Psoas muscle (tissue), 8 donors: Measurements from ENCODE around the gene TTC19. TPM values are rescaled to one million over a fixed set of nuclear protein-coding genes. Genes with fewer than 3 reads are reported as not detected.

Experiments used
- ATAC-seq, 4 donors: fragments of 200-7000 bp; cut with Tn5 transposase; one replicate each; pipeline ENCODE4 v1.9.1; 2020; ENCODE audit warnings: moderate library complexity in 3 of 4, mild to moderate bottlenecking in 2 of 4
- DNase-seq, 2 donors: peaks; one replicate each; pipeline ENCODE4 v3.0.0-alpha.2; 2020
- H3K27ac ChIP-seq: fragments of 200-600 bp; one replicate; pipeline ENCODE4 v1.8.0; 2022
- H3K27me3 ChIP-seq, 3 donors: fragments of 200-600 bp in 1 of 3; one replicate each; pipeline versions ENCODE4 v1.6.1 to v1.8.0; 2013 to 2022; ENCODE audit warnings: low read length in 2 of 3, mild to moderate bottlenecking in 2 of 3, moderate library complexity in 1 of 3; ENCODE audit not compliant: insufficient read depth in 3 of 3
- H3K36me3 ChIP-seq, 2 donors: fragments of 200-600 bp in 1 of 2; one replicate each; pipeline versions ENCODE4 v1.6.1 to v1.8.0; 2013 to 2022; ENCODE audit warnings: low read depth in 1 of 2, mild to moderate bottlenecking in 1 of 2, moderate library complexity in 1 of 2; ENCODE audit not compliant: insufficient read depth in 1 of 2
- H3K4me1 ChIP-seq: fragments of 200-600 bp; one replicate; pipeline ENCODE4 v1.8.0; 2022
- H3K4me3 ChIP-seq: fragments of 200-600 bp; one replicate; pipeline ENCODE4 v1.8.0; 2022; ENCODE audit warnings: mild to moderate bottlenecking
- H3K9me3 ChIP-seq: fragments of 200-600 bp; one replicate; pipeline ENCODE4 v1.8.0; 2022
- WGBS, 3 donors: extraction: QIAGEN DNeasy Blood & Tissue Kit; methylation state at CpG; one replicate each; pipeline versions ENCODE4 v1.1.6 to v1.1.7; 2013; 5-methylcytosine and 5-hydroxymethylcytosine counted together
- intact Hi-C, 2 donors: fragments of 100-400 bp; cut with DNase I; formaldehyde crosslinking; loops; one replicate each; pipeline versions ENCODE4 v1.11.0 to v1.14.2; 2022
- polyA plus RNA-seq, 3 donors: library from polyadenylated mRNA; stranded (reverse); fragments of 200-250 nt; gene quantifications; one replicate each; pipeline ENCODE4 v1.2.3, GENCODE V29; 2013
- total RNA-seq, 4 donors: library from RNA; stranded (reverse); fragmentation: NEBNext Ultra II Directional in 2 of 4; extraction: Animal tissue kit (Norgen Biotek cat#: 25700) in 2 of 4; gene quantifications; one replicate each; pipeline versions ENCODE4 v1.2.1 to v1.2.4, GENCODE V29; 2021 to 2023
- TF ChIP-seq, protein P1 (sequence below): fragments of 200-600 bp; IDR thresholded peaks from one replicate; pipeline ENCODE4 v1.8.0; 2022; ENCODE audit warnings: antibody characterized with exemption
- donor health status: healthy with polysubstance abuse.
- donor health status: DM: no; HTN: no; CAD: no; lungs with moderate emphysema.
- donor health status: Bipolar disorder and iron deficiency.
- donor health status: healthy.
- donor health status: DM: yes; HTN: yes; CAD: no.
- donor health status: DM: no; HTN: no; CAD: no.
- donor health status: DM: no; HTN: no; CAD: no.
- donor health status: DM: yes; HTN: yes; CAD: no.

TTC19 gene
- total and polyA plus RNA-seq, 7 donors: 16.5 to 34.2 (median 27.2) TPM

DNA sequence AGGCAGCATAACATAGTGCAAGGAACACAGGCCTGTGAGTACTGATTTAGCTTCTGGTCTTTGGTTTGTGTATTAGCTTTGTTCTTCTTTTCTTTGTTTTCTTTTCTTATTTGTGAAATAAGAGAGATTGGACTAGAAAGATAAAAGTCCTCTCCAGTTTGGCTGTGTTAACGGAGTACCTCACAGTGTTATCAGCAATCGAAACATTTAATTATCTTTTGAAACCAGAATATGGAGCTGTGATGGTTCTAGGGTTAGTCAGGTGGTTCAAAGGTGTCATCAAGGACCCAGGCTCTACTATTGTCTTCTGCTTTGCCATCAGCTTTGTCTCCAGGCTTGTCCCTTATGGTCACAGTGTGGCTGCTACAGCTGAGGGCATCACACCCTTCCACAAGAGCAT lies 29.1 kb upstream of the TTC19 start:
- TF ChIP-seq, protein P1, sequence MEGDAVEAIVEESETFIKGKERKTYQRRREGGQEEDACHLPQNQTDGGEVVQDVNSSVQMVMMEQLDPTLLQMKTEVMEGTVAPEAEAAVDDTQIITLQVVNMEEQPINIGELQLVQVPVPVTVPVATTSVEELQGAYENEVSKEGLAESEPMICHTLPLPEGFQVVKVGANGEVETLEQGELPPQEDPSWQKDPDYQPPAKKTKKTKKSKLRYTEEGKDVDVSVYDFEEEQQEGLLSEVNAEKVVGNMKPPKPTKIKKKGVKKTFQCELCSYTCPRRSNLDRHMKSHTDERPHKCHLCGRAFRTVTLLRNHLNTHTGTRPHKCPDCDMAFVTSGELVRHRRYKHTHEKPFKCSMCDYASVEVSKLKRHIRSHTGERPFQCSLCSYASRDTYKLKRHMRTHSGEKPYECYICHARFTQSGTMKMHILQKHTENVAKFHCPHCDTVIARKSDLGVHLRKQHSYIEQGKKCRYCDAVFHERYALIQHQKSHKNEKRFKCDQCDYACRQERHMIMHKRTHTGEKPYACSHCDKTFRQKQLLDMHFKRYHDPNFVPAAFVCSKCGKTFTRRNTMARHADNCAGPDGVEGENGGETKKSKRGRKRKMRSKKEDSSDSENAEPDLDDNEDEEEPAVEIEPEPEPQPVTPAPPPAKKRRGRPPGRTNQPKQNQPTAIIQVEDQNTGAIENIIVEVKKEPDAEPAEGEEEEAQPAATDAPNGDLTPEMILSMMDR: no peak
- DNase-seq (no peak), ATAC-seq (no peak)
- Histone ChIP-seq H3K27me3 (no peaks in the 10 kb centered on the region), H3K4me3 (no peak overlapping the region), H3K4me1 (no peaks in the 10 kb centered on the region), H3K9me3 (no peaks in the 10 kb centered on the region), H3K36me3 (peaks cover 0 to 14% of the 10 kb centered on the region in 2 donors), H3K27ac (no peak overlapping the region)
- WGBS, 3 donors: 94 to 96% (median 94%) methylated on average over 2 of the region's 2 CpGs
- intact Hi-C loops: no loop called here

DNA sequence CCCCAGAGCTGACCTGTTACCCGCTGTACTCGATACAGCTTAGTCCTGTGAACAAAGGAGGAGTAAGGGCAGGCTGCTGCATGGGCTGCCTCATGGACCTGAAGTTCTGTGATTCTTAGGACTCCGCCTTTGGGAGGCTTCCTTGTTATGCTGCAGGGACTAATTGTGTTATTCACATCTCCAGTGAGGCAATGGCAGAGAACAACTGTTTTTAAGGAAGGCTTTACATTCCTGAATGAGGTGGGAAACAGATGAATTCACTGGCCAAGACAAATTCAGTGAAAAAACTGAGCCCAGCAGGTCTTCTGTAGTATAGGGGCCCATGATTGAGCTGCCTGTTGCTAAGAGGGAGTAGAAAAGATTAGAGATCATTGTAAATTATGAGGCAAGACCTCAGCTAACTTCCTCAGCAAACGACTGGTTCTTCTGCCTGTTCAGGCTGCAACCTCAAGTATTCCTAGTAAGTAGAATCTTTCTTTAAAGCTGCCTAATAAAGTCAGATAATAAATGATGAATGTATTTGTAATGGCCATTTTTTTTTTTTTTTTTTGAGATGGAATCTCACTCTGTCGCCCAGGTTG lies 28.4 kb upstream of the TTC19 start:
- no peaks in the 10 kb centered on the region for H3K27me3 ChIP-seq
- H3K27ac ChIP-seq: no peak overlapping the region
- no peaks in the 10 kb centered on the region for H3K4me1 ChIP-seq
- TF ChIP-seq, protein P1: no peak
- peaks cover 0 to 19% of the 10 kb centered on the region in 2 donors for H3K36me3 ChIP-seq
- no peak for ATAC-seq
- WGBS, 3 donors: 81 to 84% (median 84%) methylated on average over 5 of the region's 5 CpGs
- DNase-seq: no peak
- H3K9me3 ChIP-seq: no peaks in the 10 kb centered on the region
- no peak overlapping the region for H3K4me3 ChIP-seq
- intact Hi-C loops: no loop called here

DNA sequence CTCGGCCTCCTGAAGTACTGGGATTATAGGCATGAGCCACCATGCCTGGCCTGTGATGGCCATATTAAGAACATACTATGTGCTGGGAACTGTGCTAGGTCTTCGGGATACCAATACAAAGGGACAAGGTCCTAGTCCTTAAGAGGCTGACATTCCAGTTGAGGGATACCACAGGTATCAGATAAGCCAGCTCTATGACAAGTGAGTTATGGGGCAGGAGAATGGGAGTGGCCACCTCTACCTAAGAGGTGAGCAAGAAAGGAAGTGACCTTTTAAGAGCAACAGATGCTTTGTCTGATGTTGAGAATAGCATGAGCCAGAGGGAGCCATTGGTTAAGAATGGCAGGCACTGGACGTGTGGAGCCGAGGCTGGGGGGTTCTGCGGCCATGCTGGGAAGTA lies 27.7 kb upstream of the TTC19 start:
- intact Hi-C loops: no loop called here
- Histone ChIP-seq H3K36me3 (peaks cover 5 to 26% of the 10 kb centered on the region in 2 donors), H3K27me3 (no peaks in the 10 kb centered on the region), H3K4me1 (no peaks in the 10 kb centered on the region), H3K27ac (no peak overlapping the region), H3K9me3 (no peaks in the 10 kb centered on the region), H3K4me3 (no peak overlapping the region)
- DNase-seq: no peak
- TF ChIP-seq, protein P1: no peak
- no peak for ATAC-seq
- 92 to 96% (median 93%) methylated on average over 5 of the region's 5 CpGs for WGBS, 3 donors

DNA sequence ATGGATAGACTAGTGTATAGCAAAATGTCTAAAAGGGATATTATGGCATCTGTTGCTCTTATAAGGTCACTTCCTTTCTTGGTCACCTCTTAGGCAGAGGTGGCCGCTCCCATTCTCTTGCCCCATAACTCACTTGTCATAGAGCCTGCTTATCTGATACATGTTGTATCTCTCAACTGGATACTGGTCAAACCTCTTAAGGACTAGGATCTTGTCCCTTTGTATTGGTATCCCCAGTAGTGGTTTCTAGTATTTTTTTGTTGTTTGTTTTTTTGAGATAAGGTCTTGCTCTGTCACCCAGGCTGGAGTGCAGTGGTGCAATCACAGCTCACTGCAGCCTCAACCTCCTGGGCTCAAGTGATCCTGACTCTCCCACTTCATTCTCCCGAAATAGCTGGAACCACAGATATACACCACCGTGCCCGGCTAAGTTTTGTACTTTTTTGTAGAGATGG lies 27.1 kb upstream of the TTC19 start:
- Histone ChIP-seq H3K9me3 (no peaks in the 10 kb centered on the region), H3K27ac (no peak overlapping the region), H3K4me1 (no peaks in the 10 kb centered on the region), H3K4me3 (no peak overlapping the region), H3K36me3 (peaks cover 9 to 32% of the 10 kb centered on the region in 2 donors), H3K27me3 (no peaks in the 10 kb centered on the region)
- WGBS, 3 donors: 87 to 99% (median 93%) methylated on average over 4 of the region's 4 CpGs
- ATAC-seq (no peak), DNase-seq (no peak)
- intact Hi-C loops: no loop called here
- TF ChIP-seq, protein P1: no peak

DNA sequence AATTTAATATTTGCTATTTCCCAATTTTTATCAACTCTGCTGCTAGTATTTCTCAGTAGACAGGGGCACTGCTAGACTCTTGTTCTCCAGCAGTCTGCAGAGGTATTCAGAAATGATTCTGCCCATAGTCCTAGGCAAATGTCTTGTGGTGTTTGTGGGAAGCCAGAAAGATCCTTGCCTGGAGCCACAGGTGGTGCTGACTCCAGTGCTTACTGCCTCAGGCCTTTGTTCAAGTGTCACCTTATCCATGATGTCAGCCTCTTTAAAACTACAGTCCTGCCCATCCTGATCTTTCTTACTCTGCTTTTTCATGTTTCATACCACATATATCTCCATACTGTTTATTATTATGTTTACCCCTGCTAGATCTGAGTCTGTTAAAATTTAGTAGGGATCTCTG lies 26.6 kb upstream of the TTC19 start:
- ATAC-seq (no peak), DNase-seq (no peak)
- TF ChIP-seq, protein P1: no peak
- H3K4me1 ChIP-seq: no peaks in the 10 kb centered on the region
- H3K36me3 ChIP-seq: peaks cover 9 to 37% of the 10 kb centered on the region in 2 donors
- no peak overlapping the region for H3K27ac ChIP-seq
- no peak overlapping the region for H3K4me3 ChIP-seq
- intact Hi-C loops: no loop called here
- no peaks in the 10 kb centered on the region for H3K9me3 ChIP-seq
- no peaks in the 10 kb centered on the region for H3K27me3 ChIP-seq
